Inflammatory macrophage treated with lipopolysaccharide for 4 hours (primary cell): ENCODE measurements around the gene SLC6A13.
A peak's percentile ranks its signal among the peaks of the same experiment; 100 is the strongest.

Experiments
- DNase-seq: peaks from one replicate; pipeline ENCODE4 v3.0.0-alpha.2; 2020

The SLC6A13 gene

GRCh38 chr12:212715-213526, 49.7 kb downstream of the SLC6A13 start:
- DNase-seq = no peak

GRCh38 chr12:212415-212714, 50.3 kb downstream of the SLC6A13 start:
- DNase-seq = peak; percentile 92

GRCh38 chr12:211639-212414, 50.8 kb downstream of the SLC6A13 start:
- peak; percentile 21 for DNase-seq

- no peak for DNase-seq
These were observed 51.5 kb downstream of the SLC6A13 start for GRCh38 chr12:211142-211465.

- DNase-seq = no peak
These were observed 52.1 kb downstream of the SLC6A13 start for GRCh38 chr12:210277-211141.

- DNase-seq = no peak
These were observed 52.8 kb downstream of the SLC6A13 start for GRCh38 chr12:209851-210250.

GRCh38 chr12:209246-209645, 53.4 kb downstream of the SLC6A13 start:
- DNase-seq = no peak

- no peak for DNase-seq
These were observed 53.8 kb downstream of the SLC6A13 start for GRCh38 chr12:208813-209212.

GRCh38 chr12:207804-208203, 54.8 kb downstream of the SLC6A13 start:
- no peak for DNase-seq

- no peak for DNase-seq
These were observed 55.7 kb downstream of the SLC6A13 start for GRCh38 chr12:206746-207440.

- no peak for DNase-seq
These were observed 57.6 kb downstream of the SLC6A13 start for GRCh38 chr12:205026-205425.

GRCh38 chr12:204261-204678, 58.4 kb downstream of the SLC6A13 start:
- no peak for DNase-seq

GRCh38 chr12:203462-204260, 59.0 kb downstream of the SLC6A13 start:
- no peak for DNase-seq

GRCh38 chr12:203074-203461, 59.6 kb downstream of the SLC6A13 start:
- DNase-seq = no peak

GRCh38 chr12:202081-202731, 60.4 kb downstream of the SLC6A13 start:
- DNase-seq = no peak

- DNase-seq = no peak
These were observed 61.3 kb downstream of the SLC6A13 start for GRCh38 chr12:201361-201760.

GRCh38 chr12:198705-199104, 63.9 kb downstream of the SLC6A13 start:
- no peak for DNase-seq

- DNase-seq = no peak
These were observed 64.5 kb downstream of the SLC6A13 start for GRCh38 chr12:197911-198695.

GRCh38 chr12:197347-197746, 65.3 kb downstream of the SLC6A13 start:
- DNase-seq = no peak

- DNase-seq = no peak
These were observed 66.2 kb downstream of the SLC6A13 start for GRCh38 chr12:196436-196835.

- no peak for DNase-seq
These were observed 66.7 kb downstream of the SLC6A13 start for GRCh38 chr12:195951-196350.
